ENCODE data around the gene CALM1.
A peak's percentile ranks its signal among the peaks of the same experiment; 100 is the strongest.

Gene CALM1

GRCh38 chr14:90418053-90418452, 21.2 kb downstream of the CALM1 start:
- no peak overlapping the region for H3K4me3 ChIP-seq (ENCODE audit: low read depth, low read length)
- TF ChIP-seq CTCF (IDR thresholded peaks at IDR 0.05; ENCODE audit: low read depth, low read length): no peak
- no peak for DNase-seq (ENCODE audit: low read depth, low spot score)
- in situ Hi-C loops (cut with HindIII; ENCODE audit: low sequenced_read_pairs): loop anchor here (25.0 kb wide), 1 partner anchor 294 kb away; no protein-coding TSS in a partner anchor

DNA sequence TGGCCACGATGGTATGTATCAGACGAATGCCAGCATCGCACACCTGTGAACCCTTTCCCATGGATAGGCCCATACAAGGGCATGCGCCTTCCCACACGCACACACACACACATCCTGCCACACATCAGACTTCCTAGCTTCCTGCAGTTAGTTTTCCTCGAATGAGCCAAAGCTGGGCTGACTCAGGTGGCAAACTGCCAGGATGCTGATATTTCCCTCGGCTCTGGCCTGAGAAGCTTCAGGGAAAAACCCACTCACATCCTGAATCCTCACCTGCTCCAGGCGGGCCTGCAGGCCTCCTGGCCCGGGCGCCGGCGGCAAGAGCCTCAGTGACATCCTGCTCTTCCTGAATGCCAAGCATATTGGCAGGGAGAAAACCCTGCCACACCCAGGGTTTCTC, 22.4 kb downstream of the CALM1 start:
- no peak for TF ChIP-seq CTCF (IDR thresholded peaks at IDR 0.05; ENCODE audit: low read depth, low read length)
- DNase-seq (ENCODE audit: low read depth, low spot score): peak; percentile 95
- in situ Hi-C loops (cut with HindIII; ENCODE audit: low sequenced_read_pairs): loop anchor here (25.0 kb wide), 1 partner anchor 293 kb away; no protein-coding TSS in a partner anchor
- no peak overlapping the region for H3K4me3 ChIP-seq (ENCODE audit: low read depth, low read length)

DNA sequence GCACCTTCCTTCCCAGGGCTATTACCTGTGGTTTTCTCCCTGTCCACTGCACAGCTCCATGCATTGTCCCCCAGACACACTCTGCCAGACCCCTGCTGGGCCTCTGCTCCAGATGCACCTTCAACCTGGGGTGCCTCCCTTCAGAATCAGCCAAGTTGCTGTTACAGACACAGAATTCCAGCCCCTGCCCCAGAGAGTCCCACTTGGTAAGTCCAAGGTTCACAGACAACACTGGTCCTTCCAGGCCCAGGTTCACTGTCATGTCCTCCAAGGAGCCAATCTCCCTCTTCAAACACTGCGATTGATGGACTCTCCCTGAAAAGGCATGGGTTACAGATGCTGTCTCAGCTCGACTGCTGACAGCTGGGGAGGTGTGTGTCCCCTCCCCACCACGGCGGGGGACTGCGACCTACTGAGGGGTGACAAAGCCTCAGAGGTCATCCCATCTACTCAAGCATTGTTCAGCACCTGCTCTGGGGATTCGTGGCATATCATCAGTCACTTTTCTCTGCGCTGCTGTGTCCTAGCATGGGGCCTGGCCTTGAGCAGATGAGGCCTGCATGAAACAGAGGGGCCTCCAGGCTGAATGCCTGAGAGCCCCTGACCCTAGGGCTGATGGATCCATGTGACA, 24.3 kb downstream of the CALM1 start:
- DNase-seq (ENCODE audit: low read depth, low spot score): no peak
- no peak overlapping the region for H3K4me3 ChIP-seq (ENCODE audit: low read depth, low read length)
- in situ Hi-C loops (cut with HindIII; ENCODE audit: low sequenced_read_pairs): loop anchor here (25.0 kb wide), 1 partner anchor 291 kb away; no protein-coding TSS in a partner anchor
- no peak for TF ChIP-seq CTCF (IDR thresholded peaks at IDR 0.05; ENCODE audit: low read depth, low read length)

DNA sequence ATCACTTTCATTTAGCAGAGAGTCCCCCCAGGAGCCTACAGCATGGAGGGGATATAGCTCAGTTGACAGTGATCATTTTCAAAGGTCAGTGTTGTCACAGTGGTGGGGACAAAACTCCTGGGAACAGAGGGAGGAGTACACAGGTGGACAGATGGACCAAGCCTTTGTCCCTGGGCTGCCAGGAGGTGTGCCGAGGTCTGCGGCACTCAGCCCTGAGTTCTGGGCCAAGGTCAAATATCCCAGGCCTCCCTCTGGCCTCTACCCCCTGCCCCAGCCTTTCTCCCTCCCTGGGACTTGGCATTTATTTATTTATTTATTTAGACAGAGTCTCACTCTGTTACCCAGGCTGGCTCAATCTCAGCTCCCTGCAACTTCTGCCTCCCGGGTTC, 24.8 kb downstream of the CALM1 start:
- no peak overlapping the region for H3K4me3 ChIP-seq (ENCODE audit: low read depth, low read length)

DNA sequence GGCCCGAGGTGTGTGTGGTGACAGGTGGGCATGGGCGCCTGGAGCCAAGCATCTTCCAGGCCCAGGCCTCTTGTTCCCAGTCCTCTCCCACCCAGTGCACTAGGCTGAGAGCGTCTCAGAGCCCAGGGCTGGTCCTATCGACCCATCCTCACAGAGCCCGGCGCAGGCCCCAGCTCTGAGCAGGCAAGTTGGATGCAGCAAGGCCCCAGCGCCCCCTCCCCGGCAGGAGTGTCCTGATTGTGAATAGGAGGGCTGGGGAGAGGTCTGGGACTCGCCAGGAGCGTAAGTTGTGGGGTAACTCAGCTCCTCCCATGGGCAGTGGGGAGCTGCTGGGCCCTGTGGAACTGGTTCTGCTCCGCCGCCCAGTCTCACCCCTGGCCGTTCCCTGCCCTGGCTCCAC, 26.3 kb downstream of the CALM1 start:
- no peak for DNase-seq (ENCODE audit: low read depth, low spot score)
- no peak for TF ChIP-seq CTCF (IDR thresholded peaks at IDR 0.05; ENCODE audit: low read depth, low read length)
- in situ Hi-C loops (cut with HindIII; ENCODE audit: low sequenced_read_pairs): loop anchor here (25.0 kb wide), 1 partner anchor 289 kb away; no protein-coding TSS in a partner anchor
- no peak overlapping the region for H3K4me3 ChIP-seq (ENCODE audit: low read depth, low read length)

More for the DNA sequence above, 24.8 kb downstream of the CALM1 start:
- no peak for DNase-seq (ENCODE audit: low read depth, low spot score)
- no peak for TF ChIP-seq CTCF (IDR thresholded peaks at IDR 0.05; ENCODE audit: low read depth, low read length)
- in situ Hi-C loops (cut with HindIII; ENCODE audit: low sequenced_read_pairs): loop anchor here (25.0 kb wide), 1 partner anchor 291 kb away; no protein-coding TSS in a partner anchor

GRCh38 chr14:90424075-90424474, 27.2 kb downstream of the CALM1 start:
- no peak for TF ChIP-seq CTCF (IDR thresholded peaks at IDR 0.05; ENCODE audit: low read depth, low read length)
- no peak for DNase-seq (ENCODE audit: low read depth, low spot score)
- no peak overlapping the region for H3K4me3 ChIP-seq (ENCODE audit: low read depth, low read length)
- in situ Hi-C loops (cut with HindIII; ENCODE audit: low sequenced_read_pairs): loop anchor here (25.0 kb wide), 1 partner anchor 288 kb away; no protein-coding TSS in a partner anchor
